ENCODE measurements around the gene BNIP1. TPM values are rescaled to one million over a fixed set of nuclear protein-coding genes. Genes with fewer than 3 reads are reported as not detected.

Gene BNIP1
- total RNA-seq, 4 donors from 2014 or later, result 6.1 to 11.5 (median 6.8) TPM

- peaks cover 34% of the 10 kb centered on the region for H3K27me3 ChIP-seq
- peaks cover 0 to 26% (median 0%) of the 10 kb centered on the region in 3 donors for H3K9me3 ChIP-seq
- ATAC-seq, result no peak
- H3K36me3 ChIP-seq, result no peaks in the 10 kb centered on the region
- 63 to 83% methylated on average over 2 to 4 of the region's 7 CpGs for WGBS, 2 donors (ENCODE audit: low coverage in 1 of 2)
- H3K4me3 ChIP-seq, result no peak overlapping the region
- no peaks in the 10 kb centered on the region for H3K4me1 ChIP-seq
- TF ChIP-seq POLR2A (IDR thresholded peaks at IDR 0.05) (no peak), EP300 (IDR thresholded peaks at IDR 0.05) (no peak), POLR2AphosphoS5 (IDR thresholded peaks at IDR 0.05) (no peak), CTCF (IDR thresholded peaks at IDR 0.05) (no peak)
- H3K27ac ChIP-seq, result no peak overlapping the region
Observed at GRCh38 chr5:173198049-173198448, 53.7 kb downstream of the BNIP1 start.

- no peak for TF ChIP-seq CTCF (IDR thresholded peaks at IDR 0.05)
- no peak for TF ChIP-seq POLR2A (IDR thresholded peaks at IDR 0.05)
- no peak for TF ChIP-seq POLR2AphosphoS5 (IDR thresholded peaks at IDR 0.05)
- no peak for TF ChIP-seq EP300 (IDR thresholded peaks at IDR 0.05)
- Histone ChIP-seq H3K36me3 (no peaks in the 10 kb centered on the region), H3K9me3 (peaks cover 0 to 18% (median 0%) of the 10 kb centered on the region in 3 donors), H3K4me1 (no peaks in the 10 kb centered on the region), H3K27me3 (peaks cover 49% of the 10 kb centered on the region), H3K27ac (no peak overlapping the region), H3K4me3 (no peak overlapping the region)
- no peak for ATAC-seq
Observed at GRCh38 chr5:173200356-173200755, 56.0 kb downstream of the BNIP1 start.

- H3K4me3 ChIP-seq, result no peak overlapping the region
- H3K4me1 ChIP-seq, result no peaks in the 10 kb centered on the region
- no peak for ATAC-seq
- 68 to 89% methylated on average over 5 to 11 of the region's 13 CpGs for WGBS, 2 donors (ENCODE audit: low coverage in 1 of 2)
- TF ChIP-seq EP300 (IDR thresholded peaks at IDR 0.05) (no peak), POLR2AphosphoS5 (IDR thresholded peaks at IDR 0.05) (no peak), POLR2A (IDR thresholded peaks at IDR 0.05) (no peak), CTCF (IDR thresholded peaks at IDR 0.05) (no peak)
- H3K36me3 ChIP-seq, result no peaks in the 10 kb centered on the region
- H3K27ac ChIP-seq, result no peak overlapping the region
- H3K27me3 ChIP-seq, result peaks cover 58% of the 10 kb centered on the region
- peaks cover 0 to 18% (median 0%) of the 10 kb centered on the region in 3 donors for H3K9me3 ChIP-seq
Observed at GRCh38 chr5:173201636-173202265, 57.4 kb downstream of the BNIP1 start.

- TF ChIP-seq POLR2A (IDR thresholded peaks at IDR 0.05), result no peak
Observed at GRCh38 chr5:173202266-173202875, 58.0 kb downstream of the BNIP1 start.

GRCh38 chr5:173204185-173204979, 60.1 kb downstream of the BNIP1 start:
- peak in 3 of 4 experiments; percentile 30 to 45 (median 40) for TF ChIP-seq CTCF (IDR thresholded peaks at IDR 0.05)
- no peak for TF ChIP-seq POLR2A (IDR thresholded peaks at IDR 0.05)
- WGBS, 2 donors (ENCODE audit: low coverage in 1 of 2), result 74 to 91% methylated on average over 4 to 6 of the region's 6 CpGs
- H3K4me3 ChIP-seq, result no peak overlapping the region
- peaks cover 83% of the 10 kb centered on the region for H3K27me3 ChIP-seq
- no peaks in the 10 kb centered on the region for H3K4me1 ChIP-seq
- peaks cover 0 to 14% (median 0%) of the 10 kb centered on the region in 3 donors for H3K9me3 ChIP-seq
- H3K27ac ChIP-seq, result no peak overlapping the region
- no peaks in the 10 kb centered on the region for H3K36me3 ChIP-seq
- ATAC-seq, result no peak

More at GRCh38 chr5:173202266-173202875, 58.0 kb downstream of the BNIP1 start:
- Histone ChIP-seq H3K4me3 (no peak overlapping the region), H3K36me3 (no peaks in the 10 kb centered on the region), H3K27me3 (peaks cover 64% of the 10 kb centered on the region), H3K27ac (no peak overlapping the region), H3K4me1 (no peaks in the 10 kb centered on the region), H3K9me3 (peaks cover 0 to 18% (median 0%) of the 10 kb centered on the region in 3 donors)
- WGBS, 2 donors (ENCODE audit: low coverage in 1 of 2), result 22% methylated on average over 6 to 8 of the region's 11 CpGs
- no peak for ATAC-seq

All from gastroesophageal sphincter (tissue), 4 donors.